Endothelial cell (in vitro differentiated cells): ENCODE results near the gene COX19. TPM values are rescaled to one million over a fixed set of nuclear protein-coding genes. Genes with fewer than 3 reads are reported as not detected.

ENCODE experiments used
- DNase-seq: peaks from one replicate; pipeline ENCODE4 v3.0.0; 2021; ENCODE audit warnings: low spot score
- H3K27ac Mint-ChIP-seq: one replicate; pipeline ENCODE4 v1.8.0; 2021; ENCODE audit warnings: mixed read lengths, inconsistent platforms; ENCODE audit not compliant: unreplicated experiment
- H3K27me3 Mint-ChIP-seq: one replicate; pipeline ENCODE4 v1.8.0; 2021; ENCODE audit warnings: mild to moderate bottlenecking, moderate library complexity, mixed read lengths, inconsistent platforms; ENCODE audit not compliant: unreplicated experiment
- H3K36me3 Mint-ChIP-seq: one replicate; pipeline ENCODE4 v1.8.0; 2021; ENCODE audit warnings: mild to moderate bottlenecking, low read depth, mixed read lengths, inconsistent platforms; ENCODE audit not compliant: unreplicated experiment
- H3K4me1 Mint-ChIP-seq: one replicate; pipeline ENCODE4 v1.8.0; 2021; ENCODE audit warnings: mild to moderate bottlenecking, mixed read lengths, inconsistent platforms; ENCODE audit not compliant: unreplicated experiment
- H3K4me3 Mint-ChIP-seq: one replicate; pipeline ENCODE4 v1.8.0; 2021; ENCODE audit warnings: mild to moderate bottlenecking, mixed read lengths, inconsistent platforms; ENCODE audit not compliant: unreplicated experiment
- H3K9me3 Mint-ChIP-seq: one replicate; pipeline ENCODE4 v1.8.0; 2021; ENCODE audit warnings: mixed read lengths, inconsistent platforms; ENCODE audit not compliant: unreplicated experiment
- CTCF ChIP-seq: fragments of 200-600 bp; sonication (generic); IDR thresholded peaks from one replicate; pipeline ENCODE4 v1.5.0; 2021; ENCODE audit warnings: antibody characterized with exemption; ENCODE audit not compliant: unreplicated experiment
- total RNA-seq: library from RNA; stranded (reverse); fragmentation: NEBNext Ultra II Directional; extraction: Animal tissue kit (Norgen Biotek cat#: 25700); gene quantifications from one replicate; pipeline ENCODE4 v1.2.1, GENCODE V29; 2021; ENCODE audit not compliant: unreplicated experiment

COX19 gene
- total RNA-seq, 1 donor from 2014 or later, result 10.2 TPM

- no peak for TF ChIP-seq CTCF
- no peak for DNase-seq
- Mint-ChIP-seq H3K27ac (no peak overlapping the region), H3K27me3 (peaks cover 6% of the 10 kb centered on the region), H3K4me3 (no peak overlapping the region), H3K9me3 (no peaks in the 10 kb centered on the region), H3K36me3 (peaks cover 5% of the 10 kb centered on the region), H3K4me1 (no peaks in the 10 kb centered on the region)
Measured at GRCh38 chr7:999149-999879, 24.0 kb upstream of the COX19 start.

GRCh38 chr7:997404-998395 is 22.4 kb upstream of the COX19 start:
- H3K36me3 Mint-ChIP-seq, result peaks cover 5% of the 10 kb centered on the region
- no peak overlapping the region for H3K27ac Mint-ChIP-seq
- peaks cover 5% of the 10 kb centered on the region for H3K27me3 Mint-ChIP-seq
- no peak overlapping the region for H3K4me3 Mint-ChIP-seq
- no peaks in the 10 kb centered on the region for H3K4me1 Mint-ChIP-seq
- no peaks in the 10 kb centered on the region for H3K9me3 Mint-ChIP-seq
- no peak for DNase-seq
- TF ChIP-seq CTCF, result peak; percentile 34

- H3K27me3 Mint-ChIP-seq, result peaks cover 5% of the 10 kb centered on the region
- H3K9me3 Mint-ChIP-seq, result no peaks in the 10 kb centered on the region
Measured at GRCh38 chr7:996079-996872, 20.9 kb upstream of the COX19 start.

GRCh38 chr7:995571-995970 is 20.2 kb upstream of the COX19 start:
- TF ChIP-seq CTCF, result no peak
- Mint-ChIP-seq H3K36me3 (peaks cover 5% of the 10 kb centered on the region), H3K9me3 (no peaks in the 10 kb centered on the region), H3K4me3 (no peak overlapping the region), H3K4me1 (no peaks in the 10 kb centered on the region), H3K27me3 (peaks cover 5% of the 10 kb centered on the region), H3K27ac (no peak overlapping the region)
- no peak for DNase-seq

More at GRCh38 chr7:996079-996872, 20.9 kb upstream of the COX19 start:
- H3K36me3 Mint-ChIP-seq, result peaks cover 5% of the 10 kb centered on the region
- H3K27ac Mint-ChIP-seq, result no peak overlapping the region
- no peak for TF ChIP-seq CTCF
- H3K4me3 Mint-ChIP-seq, result no peak overlapping the region
- H3K4me1 Mint-ChIP-seq, result no peaks in the 10 kb centered on the region
- DNase-seq, result no peak
